Fibroblast of skin of right biceps (primary cell): ENCODE measurements around the gene SUPV3L1.
"Not testable (repeated sequence)": the region's sequence is repeated elsewhere in the genome, so short reads cannot be mapped to it uniquely, and the experiment has no call there.

Experiments
- DNase-seq: peaks from one replicate; pipeline ENCODE4 v3.0.0-alpha.2; 2013

The SUPV3L1 gene

GRCh38 chr10:69179743-69180524 is at the start of gene SUPV3L1:
TSS of gene SUPV3L1 (plus strand) at chr10:69180234. CDS start at chr10:69180292, 58 bp downstream.
- peak; percentile 97 for DNase-seq

- peak; percentile 6 for DNase-seq
These were observed 49.8 kb upstream of the SUPV3L1 start for GRCh38 chr10:69130251-69130650.

GRCh38 chr10:69139961-69140360 is 40.1 kb upstream of the SUPV3L1 start:
- DNase-seq: no peak

GRCh38 chr10:69141304-69141703 is 38.7 kb upstream of the SUPV3L1 start:
- DNase-seq: no peak

- not testable (repeated sequence) for DNase-seq
These were observed 38.0 kb upstream of the SUPV3L1 start for GRCh38 chr10:69142074-69142473.

- DNase-seq: no peak
These were observed 37.1 kb upstream of the SUPV3L1 start for GRCh38 chr10:69142983-69143382.

GRCh38 chr10:69145329-69145728 is 34.7 kb upstream of the SUPV3L1 start:
- no peak for DNase-seq

GRCh38 chr10:69145864-69146263 is 34.2 kb upstream of the SUPV3L1 start:
- DNase-seq: no peak

GRCh38 chr10:69146759-69147158 is 33.3 kb upstream of the SUPV3L1 start:
- no peak for DNase-seq

GRCh38 chr10:69151984-69152383 is 28.1 kb upstream of the SUPV3L1 start:
- DNase-seq: no peak

GRCh38 chr10:69153227-69153626 is 26.8 kb upstream of the SUPV3L1 start:
- DNase-seq: no peak

- DNase-seq: peak; percentile 42
These were observed 19.2 kb upstream of the SUPV3L1 start for GRCh38 chr10:69160809-69161241.

- no peak for DNase-seq
These were observed 11.5 kb upstream of the SUPV3L1 start for GRCh38 chr10:69168493-69168892.

- DNase-seq: peak; percentile 4
These were observed 7.6 kb upstream of the SUPV3L1 start for GRCh38 chr10:69172241-69172982.

- not testable (repeated sequence) for DNase-seq
These were observed 4.7 kb upstream of the SUPV3L1 start for GRCh38 chr10:69175326-69175725.

GRCh38 chr10:69176823-69177222 is 3.2 kb upstream of the SUPV3L1 start:
- DNase-seq: no peak

GRCh38 chr10:69179089-69179742 is 818 bp upstream of the SUPV3L1 start:
- no peak for DNase-seq

- peak; percentile 23 for DNase-seq
These were observed 631 bp downstream of the SUPV3L1 start for GRCh38 chr10:69180525-69181204.

- no peak for DNase-seq
These were observed 1.4 kb downstream of the SUPV3L1 start for GRCh38 chr10:69181433-69181832.

GRCh38 chr10:69182005-69182404 is 2.0 kb downstream of the SUPV3L1 start:
- no peak for DNase-seq

GRCh38 chr10:69186524-69186923 is 6.5 kb downstream of the SUPV3L1 start:
- no peak for DNase-seq

GRCh38 chr10:69201045-69201444 is 21.0 kb downstream of the SUPV3L1 start:
- DNase-seq: no peak

- DNase-seq: peak; percentile 26
These were observed 22.3 kb downstream of the SUPV3L1 start for GRCh38 chr10:69202332-69202731.
